Umbilical cord (tissue), 2 donors: ENCODE measurements around the gene ADAMTSL5. TPM values are rescaled to one million over a fixed set of nuclear protein-coding genes. Genes with fewer than 3 reads are reported as not detected.
"Not testable (repeated sequence)": the region's sequence is repeated elsewhere in the genome, so short reads cannot be mapped to it uniquely, and the experiment has no call there.

Experiments
- DNase-seq: peaks from one replicate; pipeline ENCODE4 v3.0.0-alpha.2; 2015; ENCODE audit warnings: low spot score
- total RNA-seq: library from RNA; depleted of rRNA; stranded (reverse); fragments of >200 nt; gene quantifications from one replicate; pipeline ENCODE4 v1.2.3, GENCODE V29; 2014; ENCODE audit warnings: low replicate concordance; ENCODE audit not compliant: insufficient read depth

The ADAMTSL5 gene
- total RNA-seq, 1 donor from 2014 or later: 5.1 TPM

DNA sequence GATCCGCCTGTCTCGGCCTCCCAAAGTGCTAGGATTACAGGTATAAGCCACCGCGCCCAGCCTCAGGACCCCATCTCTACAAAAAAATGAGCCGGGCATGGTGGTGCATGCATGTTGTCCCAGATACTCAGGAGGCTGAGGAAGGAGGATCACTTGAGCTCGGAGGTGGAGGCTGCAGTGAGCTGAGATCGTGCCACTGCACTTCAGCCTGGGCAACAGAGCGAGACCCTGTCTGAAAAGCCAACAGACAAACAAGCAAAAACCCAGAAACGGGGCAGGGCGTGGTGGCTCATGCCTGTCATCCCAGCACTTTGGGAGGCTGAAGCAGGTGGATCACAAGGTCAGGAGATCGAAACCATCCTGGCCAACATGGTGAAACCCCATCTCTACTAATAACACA, 18.0 kb upstream of the ADAMTSL5 start:
- DNase-seq: not testable (repeated sequence)

DNA sequence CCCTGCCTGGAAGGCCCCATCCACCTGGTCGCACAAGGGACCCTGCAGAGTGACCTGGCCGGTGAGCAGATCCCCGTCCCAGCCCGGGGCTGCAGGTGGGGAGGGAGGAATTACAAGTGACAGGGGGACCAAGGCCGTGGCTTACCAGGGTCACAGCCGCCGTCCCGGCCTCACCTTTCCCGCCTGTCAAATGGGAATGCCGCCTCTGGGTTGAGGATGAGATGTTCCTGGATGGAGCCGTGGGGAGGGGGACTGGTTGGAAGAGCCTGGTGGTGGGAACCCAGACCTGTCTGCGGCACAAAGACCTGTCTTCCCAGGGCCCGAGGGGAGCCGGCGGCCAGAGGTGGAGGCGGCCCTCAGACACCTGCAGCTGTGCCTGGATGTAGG, 16.6 kb upstream of the ADAMTSL5 start:
- DNase-seq: no peak

DNA sequence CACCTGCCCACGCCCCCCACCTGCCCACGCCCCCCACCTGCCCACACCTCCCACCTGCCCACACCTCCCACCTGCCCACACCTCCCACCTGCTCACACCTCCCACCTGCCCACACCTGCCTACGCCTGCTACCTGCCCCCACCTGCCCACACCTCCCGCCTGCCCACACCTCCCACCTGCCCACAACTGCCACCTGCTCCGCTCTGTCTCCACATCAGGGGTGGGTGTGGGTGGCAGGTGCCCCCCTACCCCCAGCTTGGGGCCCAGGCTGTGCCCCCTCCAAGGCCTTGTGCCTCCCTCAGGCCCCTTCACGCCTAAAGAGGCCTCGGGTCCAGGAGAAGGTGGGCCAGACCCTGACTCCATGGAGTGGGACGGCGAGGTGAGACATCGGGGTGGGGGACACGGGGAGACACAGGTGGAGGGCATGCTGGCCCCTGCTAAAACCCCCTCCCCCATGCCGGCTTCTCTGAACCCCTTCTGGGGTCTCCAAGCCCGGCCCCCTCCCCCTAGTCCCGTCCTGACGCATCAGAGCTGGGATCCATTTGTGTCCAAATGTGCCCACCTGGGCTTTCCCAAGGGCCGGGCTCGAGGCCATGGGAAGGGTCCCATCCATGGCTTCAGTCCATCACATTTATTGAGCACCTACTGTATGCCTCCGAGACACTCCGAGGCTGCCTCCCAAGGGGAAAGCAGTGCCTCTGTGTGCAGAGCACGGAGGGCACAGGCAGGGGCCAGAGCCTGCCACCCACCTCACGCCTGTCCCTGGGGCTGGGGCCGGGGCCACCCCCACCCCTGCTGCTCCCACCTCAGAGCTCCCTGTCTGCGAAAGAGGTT, 16.0 kb upstream of the ADAMTSL5 start:
- DNase-seq: no peak

DNA sequence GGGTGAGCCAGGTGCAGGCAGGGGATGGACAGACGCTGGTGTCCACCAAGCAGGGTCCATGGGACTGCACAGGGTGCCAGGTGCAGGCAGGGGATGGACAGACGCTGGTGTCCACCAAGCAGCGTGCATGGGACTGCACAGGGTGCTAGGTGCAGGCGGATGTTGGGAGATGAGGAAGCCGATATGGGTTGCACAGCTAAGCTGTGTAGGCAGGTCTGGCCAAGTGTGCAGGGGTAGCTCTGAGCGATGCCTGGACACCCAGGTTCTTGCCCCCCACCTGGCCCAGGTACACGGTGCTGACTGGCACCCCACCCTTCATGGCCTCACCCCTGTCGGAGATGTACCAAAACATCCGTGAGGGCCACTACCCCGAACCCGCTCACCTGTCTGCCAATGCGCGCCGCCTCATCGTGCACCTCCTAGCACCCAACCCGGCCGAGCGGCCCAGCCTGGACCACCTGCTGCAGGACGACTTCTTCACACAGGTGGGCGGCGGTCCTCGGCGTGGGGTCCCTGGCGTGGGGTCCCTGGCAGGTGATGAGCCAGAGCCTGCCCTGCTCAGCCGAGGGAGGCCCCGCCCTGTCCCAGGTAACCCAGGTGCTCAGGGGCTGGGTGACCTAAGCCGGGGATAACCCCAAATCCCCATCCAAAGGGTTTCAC, 15.0 kb upstream of the ADAMTSL5 start:
- no peak for DNase-seq

DNA sequence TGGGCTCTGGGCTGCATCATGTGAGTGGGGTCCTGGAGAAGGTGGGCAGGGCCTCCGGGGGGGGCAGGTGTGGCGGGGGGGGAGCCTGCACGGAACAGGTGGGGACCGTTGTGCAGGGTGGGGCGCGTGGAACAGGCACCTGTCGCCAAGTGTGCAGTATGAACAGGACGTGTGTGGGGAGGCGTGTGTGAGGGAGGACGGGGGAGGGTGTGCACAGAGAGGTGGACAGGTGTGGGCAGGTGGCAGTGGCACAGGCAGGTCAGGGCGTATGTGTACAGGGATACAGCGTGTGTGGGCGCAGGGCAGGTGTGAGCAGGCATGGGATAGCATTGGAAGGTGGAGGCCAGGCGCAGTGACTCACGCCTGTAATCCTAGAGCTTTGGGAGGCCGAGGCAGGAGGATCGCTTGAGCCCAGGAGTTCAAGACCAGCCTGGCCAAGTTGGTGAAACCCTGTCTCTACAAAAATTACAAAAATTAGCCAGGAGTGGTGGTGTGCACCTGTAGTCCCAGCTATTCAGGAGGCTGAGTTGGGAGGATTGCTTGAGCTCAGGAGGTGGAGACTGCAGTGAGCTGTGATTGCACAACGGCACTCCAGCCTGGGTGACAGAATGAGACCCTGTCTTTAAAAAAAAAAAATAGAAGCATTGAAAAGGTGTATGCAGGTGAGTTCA, 14.3 kb upstream of the ADAMTSL5 start:
- no peak for DNase-seq

DNA sequence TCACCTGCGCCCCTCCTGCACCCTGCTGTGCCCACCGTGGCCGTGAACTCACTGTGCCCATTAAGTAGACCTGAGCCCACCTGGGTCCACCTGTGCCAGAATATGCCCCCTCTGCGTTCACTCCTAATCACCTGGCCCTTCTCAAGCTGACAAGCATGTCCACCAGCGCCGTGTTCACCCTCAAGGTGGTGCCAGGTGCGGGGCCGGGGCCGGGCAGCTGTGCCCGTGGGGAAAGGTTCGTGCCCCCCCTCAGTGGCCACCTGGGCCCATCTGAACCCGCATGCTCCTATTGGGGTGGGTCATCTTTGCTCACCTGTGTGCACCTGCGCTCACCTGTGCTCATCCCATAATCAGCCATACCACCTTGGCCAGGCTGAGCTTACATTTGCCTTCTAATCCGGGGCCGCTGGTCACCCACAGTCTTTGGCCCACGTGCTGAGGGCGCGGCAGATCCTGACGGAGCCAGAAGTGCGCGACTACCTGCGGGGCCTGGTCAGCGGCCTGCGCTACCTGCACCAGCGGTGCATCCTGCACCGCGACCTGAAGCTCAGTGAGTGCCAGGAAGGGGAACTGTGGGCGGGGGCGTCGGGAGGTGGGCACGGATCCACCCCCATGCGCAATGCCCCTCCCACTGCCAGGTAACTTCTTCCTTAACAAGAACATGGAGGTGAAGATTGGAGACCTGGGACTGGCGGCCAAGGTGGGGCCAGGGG, 13.4 kb upstream of the ADAMTSL5 start:
- no peak for DNase-seq

DNA sequence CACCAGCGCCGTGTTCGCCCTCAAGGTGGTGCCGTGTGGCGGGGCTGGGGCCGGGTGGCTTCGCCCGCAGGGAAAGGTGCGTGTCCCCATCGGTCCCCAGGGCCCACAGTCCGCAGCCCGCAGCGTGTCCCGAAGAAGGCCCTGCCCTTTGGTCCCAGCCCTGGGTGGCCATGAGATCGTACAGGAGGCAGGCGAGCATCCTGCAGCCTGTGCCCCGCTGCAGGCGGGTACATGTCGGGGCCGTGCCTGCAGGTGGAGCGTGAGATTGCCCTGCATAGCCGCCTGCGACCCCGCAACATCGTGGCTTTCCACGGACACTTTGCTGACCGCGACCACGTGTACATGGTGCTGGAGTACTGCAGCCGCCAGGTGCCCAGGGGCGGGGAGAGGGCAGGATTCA, 12.5 kb upstream of the ADAMTSL5 start:
- no peak for DNase-seq

DNA sequence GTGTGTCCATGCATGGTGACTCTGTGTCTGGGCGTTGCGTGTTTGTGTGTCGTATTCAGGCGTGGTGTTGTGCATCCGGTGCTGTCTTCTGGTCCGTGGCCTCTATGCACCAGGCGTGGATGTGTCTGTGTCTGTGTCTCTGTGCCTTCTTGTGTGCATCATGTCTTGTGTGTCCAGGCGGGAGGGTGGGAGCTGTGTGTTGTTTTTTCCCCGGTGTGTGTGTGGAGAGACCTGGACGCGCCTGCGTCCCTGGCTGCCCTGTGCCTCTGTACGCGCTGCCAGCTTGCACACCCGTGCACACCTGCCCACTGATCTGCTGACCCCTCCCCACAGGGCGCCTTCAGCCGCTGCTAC, 12.1 kb upstream of the ADAMTSL5 start:
- DNase-seq: no peak

DNA sequence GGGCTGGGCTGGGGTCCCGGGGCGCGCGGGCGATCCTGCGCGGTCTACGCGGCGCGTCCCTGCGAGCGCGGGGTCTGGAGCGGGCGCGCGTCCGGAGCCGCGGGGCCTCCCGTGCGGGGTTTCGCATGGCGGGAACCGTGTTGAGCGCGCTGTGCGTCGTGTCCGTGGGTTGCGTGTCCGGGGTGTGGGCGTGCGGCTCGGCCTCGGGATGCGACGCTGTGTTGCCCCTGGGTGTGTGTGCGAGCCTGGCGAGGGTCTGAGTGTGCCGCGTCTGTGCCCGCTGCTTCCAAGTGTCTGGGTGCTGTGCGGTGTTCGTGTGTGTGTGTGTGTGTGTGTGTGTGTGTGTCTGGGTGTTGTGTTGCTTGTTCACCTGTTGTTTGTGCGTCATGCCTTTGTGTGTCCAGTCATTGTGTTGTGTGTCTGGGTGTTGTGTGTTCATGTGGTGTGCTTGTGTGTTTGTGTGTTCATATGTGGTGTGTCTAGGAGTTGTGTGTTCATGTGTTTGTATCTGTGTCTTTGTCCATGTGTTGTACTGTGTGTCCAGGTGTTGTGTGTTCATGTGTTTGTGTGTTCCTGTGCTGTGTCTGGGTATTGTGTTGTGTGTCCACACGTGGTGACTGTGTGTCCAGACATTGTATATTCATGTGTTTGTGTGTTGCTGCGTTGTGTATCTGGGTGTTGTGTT, 11.6 kb upstream of the ADAMTSL5 start:
- no peak for DNase-seq

DNA sequence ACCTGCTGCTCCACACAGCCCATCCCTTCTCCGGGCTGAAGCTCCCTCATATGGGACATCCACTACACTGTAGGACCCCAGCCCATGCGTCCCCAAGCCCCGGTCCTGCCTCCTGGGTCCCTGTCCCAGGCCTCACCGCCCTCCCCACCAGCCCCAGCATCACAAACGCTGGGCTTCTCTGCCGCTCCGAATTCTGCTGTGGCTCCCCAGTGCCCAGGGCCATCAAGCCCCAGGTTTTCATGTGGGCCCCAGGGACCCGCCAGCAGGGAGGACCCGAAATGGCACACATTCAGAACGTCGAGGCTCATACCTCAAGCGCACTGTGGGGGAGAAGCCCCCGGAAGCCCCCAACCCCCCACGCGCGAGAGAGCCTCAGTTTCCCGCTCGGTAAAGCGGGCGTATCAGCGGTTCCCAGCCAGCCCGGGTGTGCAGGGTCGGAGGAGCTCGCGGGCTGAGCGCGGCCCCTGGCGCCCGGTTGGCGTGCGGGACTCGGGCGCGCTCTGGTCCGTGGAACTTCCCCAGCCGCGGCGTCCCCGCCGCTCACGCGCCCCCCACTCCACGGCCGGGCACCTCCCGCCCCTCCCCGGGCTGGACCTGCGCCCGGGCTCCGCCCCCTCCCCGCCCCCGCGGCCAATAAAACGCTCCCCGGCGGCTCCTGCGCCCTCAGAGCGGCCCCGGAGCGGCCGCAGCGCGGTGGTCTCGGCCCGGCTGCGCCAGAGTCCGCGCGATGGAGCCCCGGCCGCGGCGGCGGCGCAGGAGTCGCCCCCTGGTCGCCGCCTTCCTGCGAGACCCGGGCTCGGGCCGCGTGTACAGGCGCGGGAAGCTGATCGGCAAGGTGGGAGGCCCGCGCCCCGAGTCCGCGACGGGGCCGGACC, 10.8 kb upstream of the ADAMTSL5 start, which contains the start of gene PLK5:
Gene PLK5, plus strand, starts transcription at position 666 of the 875 bp plus-strand sequence. CDS start 2,920 bp downstream, outside the sequence.
- DNase-seq: no peak

DNA sequence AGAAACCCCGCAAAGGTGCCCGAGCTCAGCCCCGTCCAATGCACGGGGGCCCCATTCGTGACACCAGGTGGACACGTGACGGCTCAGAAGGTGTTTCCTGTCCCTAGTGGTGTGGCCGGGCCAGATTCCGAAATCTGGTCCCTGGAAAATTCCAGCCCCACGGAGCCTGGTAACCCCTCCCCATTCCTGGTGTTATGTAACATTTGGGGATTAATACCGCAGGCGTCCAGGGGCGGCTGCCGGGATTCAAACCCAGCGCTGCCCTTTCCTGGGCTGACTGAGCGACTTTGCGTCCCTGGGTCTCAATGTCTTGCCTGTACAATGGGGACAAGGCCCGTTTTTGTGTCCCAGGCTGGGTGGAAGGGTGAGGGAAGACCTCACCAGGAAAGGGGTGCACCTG, 10.0 kb upstream of the ADAMTSL5 start:
- DNase-seq: no peak

DNA sequence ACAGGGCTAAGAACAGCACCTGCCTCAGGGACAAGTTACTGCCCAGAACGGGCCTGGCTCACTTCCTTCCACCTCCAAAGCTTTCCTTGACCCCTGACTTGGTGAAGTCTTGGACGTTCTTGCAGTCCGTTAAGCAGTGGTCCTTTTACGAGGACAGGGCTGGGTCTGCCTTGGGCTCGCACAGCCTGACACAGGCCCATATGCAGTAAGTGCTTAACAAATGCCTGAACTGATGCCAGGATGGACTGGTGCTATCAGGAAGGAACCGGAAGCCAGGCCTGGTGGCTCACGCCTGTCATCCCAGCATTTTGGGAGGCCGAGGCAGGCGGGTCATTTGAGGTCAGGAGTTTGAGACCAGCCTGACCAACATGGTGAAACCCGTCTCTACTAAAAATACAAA, 9.2 kb upstream of the ADAMTSL5 start:
- no peak for DNase-seq

DNA sequence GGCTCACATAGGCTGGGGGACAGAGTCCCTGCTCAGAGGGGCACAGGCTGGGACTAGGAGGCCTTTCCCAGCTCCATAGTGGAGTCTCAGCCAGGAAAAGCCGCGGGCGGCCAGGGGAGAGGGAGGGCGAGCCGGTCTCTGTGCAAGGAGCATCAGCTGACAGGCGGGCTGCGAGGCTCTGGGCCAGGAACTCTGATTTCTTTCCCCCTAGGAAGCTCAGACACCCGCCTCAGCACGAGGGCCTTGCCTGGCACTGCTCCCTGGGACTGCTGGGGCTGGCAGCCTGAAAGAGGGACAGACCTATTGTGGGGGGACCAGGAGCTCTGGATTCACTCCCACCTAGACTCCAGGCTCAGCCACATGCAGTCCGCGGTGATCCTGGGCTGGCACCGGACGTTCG, 8.8 kb upstream of the ADAMTSL5 start:
- DNase-seq: peak; percentile 59

DNA sequence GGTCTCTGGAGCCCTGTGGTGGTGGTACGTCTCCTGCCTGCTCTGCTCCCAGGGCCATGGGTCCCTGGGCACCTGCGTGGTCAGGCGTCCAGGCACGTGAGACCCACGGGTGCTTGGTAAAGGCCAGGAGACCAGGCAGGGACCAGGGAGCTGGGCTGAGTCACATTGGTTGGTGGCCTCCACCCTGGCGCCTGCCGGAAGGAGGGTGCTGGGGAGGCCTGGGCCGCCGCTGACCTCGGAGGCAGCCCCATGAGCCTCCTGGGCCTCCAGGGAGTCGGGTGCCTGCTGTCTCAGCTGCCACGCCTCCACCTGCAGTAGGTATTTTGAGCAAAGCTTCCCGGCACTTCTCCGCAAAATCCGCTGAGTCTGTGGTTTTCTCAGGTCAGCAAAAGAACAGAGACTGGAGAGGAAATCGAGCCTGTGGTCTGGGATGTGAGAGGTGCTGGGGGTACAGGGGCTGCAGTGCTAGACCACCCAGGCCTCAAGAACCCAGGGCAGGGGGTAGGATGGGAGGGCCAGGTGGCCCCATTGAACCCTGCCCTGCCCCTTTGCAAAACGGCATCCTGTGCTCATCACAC, 7.5 kb upstream of the ADAMTSL5 start:
- no peak for DNase-seq

DNA sequence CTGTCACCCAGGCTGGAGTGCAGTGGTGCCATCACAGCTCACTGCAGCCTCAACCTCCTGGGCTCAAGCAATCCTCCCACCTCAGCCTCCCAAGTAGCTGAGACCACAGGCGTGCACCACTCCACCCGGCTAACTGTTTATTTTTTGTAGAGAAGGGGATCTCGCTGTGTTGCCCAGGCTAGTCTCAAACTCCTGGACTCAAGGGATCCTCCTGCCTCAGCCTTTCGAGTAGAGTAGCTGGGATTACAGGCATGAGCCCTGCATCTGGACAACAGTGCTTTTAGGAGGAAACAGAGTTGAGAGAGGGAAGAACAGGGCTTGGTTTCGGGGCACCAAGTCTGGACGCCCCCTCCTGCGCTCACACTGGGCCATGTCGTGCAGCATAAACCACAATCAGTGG, 7.0 kb upstream of the ADAMTSL5 start:
- DNase-seq: not testable (repeated sequence)

DNA sequence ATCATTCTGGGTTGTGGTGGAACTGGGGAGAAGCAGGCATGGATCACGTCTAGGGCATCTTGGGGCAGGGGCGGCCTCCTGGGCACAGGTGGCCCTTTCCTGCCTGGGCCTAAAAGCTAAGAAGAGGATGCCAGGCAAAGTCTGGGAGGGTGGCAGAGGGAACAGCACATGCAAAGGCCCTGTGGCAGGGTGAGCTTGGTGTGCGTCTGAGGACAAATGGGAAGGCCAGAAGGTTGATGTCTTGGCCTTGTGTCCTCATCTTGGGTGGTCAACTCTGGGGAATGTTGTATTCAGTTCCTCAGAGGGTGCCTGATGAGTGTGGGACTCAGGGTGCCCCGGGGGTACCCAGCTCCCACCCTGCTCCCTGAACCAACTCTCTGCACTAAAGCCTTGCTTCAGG, 5.7 kb upstream of the ADAMTSL5 start:
- no peak for DNase-seq

DNA sequence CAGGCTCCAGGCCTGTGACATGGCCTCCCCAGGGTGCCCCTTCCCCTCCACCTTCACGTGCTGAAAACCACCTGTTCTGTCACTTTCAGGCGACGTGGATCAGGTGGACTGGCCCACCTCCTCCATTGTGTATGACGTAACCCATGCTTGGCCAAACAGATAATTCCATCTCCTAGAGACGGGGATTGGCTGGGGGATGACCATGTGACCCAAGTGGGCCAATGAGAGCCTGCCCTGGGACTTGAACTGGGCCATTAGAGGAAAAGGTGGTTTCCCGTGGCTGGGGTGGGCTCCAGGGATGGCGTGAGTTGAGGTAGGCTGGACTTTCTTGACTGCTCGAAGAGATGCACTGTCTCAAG, 3.6 kb upstream of the ADAMTSL5 start:
- no peak for DNase-seq

DNA sequence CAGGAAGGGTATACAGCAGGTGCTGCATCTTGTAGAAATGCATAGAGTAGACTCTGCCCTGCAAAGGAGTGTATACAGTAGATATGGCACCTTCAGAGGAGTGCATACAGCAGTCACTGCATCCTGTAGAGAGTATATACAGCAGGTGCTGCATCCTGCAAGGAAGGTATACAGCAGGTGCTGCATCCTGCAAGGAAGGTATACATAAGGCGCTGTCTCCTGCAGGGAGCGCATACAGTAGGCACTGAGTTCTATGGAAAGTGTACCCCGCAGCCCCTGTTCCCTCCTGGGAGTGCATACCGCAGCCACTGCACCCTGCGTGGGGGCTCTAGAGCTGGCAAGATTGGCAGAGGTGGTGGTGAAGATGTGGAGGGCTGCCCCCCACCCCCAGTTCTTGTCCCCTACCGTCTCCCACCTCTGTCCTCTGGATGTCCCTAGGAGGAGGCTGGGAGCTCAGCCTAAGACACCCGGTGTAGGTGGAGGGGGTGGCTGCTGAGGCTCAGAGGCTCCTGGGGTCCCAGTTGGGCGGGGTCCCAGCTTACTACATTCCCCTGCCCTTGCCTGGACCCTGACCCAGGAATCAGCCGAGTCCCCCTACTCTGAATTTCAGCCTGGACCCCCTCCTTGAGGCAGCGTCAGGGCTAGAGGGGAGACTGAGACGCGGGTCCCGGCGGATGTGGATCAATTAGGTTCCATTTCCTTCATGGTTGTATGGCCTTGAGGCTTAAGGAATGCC, 2.3 kb upstream of the ADAMTSL5 start:
- DNase-seq: no peak

DNA sequence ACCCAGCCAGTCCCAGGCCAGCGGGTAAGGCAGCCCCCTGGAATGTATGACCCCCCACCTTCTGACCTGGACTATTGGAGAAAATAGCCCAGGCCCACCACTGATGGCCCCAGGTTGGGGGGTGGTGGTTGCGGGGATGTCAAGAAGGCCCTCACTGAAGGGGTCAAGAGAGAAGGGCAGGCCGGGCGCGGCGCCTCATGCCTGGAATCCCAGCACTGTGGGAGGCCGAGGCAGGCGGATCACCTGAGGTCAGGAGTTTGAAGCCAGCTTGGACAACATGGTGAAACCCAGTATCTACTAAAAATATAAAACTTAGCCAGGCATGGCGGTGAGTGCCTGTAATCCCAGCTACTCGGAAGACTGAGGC, 1.5 kb upstream of the ADAMTSL5 start:
- DNase-seq: no peak
